22Rv1 (cell line): ENCODE measurements around the gene STRBP.

Experiments used
- CTCF ChIP-seq: fragments of 450-650 bp; IDR thresholded peaks from 2 replicates; pipeline ENCODE4 v1.5.1; 2017; ENCODE audit warnings: mild to moderate bottlenecking
- ZFX ChIP-seq: fragments of 450-650 bp; IDR thresholded peaks from 2 replicates; pipeline ENCODE4 v1.6.1; 2017; ENCODE audit warnings: antibody characterized with exemption, borderline replicate concordance

DNA sequence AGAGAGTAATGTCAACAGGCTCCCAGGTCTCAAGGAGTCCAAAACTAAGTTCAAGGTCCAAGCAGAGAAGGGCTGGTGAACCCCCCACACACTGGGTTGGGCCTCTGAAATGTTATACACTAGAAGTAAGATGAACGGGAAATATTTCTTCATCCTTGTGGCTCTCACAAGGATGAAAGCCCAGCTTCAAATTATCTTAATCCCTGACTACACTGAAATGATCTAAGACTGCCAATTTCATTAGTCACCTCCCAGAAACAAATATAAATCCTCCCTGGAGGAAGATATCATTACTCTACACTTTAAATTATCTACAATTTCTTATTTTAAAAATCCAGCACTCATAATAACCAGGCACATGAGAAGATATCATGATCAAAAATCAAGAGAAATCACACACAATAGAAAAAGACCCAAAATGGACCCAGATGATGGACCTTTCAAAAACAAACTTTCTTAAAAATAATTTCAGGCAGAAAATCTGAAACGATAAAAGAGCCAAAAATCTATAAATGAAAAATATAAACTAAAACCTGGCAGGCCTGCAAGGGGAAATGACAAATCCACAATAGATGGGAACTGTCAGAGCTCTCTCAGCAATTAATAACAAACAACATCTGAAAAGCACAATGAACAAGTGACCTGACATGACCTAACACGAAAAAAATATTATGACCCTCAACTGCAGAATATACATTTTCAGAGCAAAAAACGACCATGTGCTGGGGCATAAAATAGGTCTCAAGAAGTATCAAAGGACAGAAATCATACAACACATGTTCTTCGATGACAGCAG, 117.5 kb downstream of the STRBP start:
- TF ChIP-seq CTCF (no peak), ZFX (no peak)
